ENCODE data around the gene GPC3.

GRCh38 chrX:133495464-133496391 lies 489.7 kb downstream of the GPC3 start:
- TF ChIP-seq CTCF (conservative IDR thresholded peaks at IDR 0.05) (no peak), ZFX (IDR thresholded peaks at IDR 0.05) (no peak)

Data from C4-2B (cell line).